ENCODE data around the gene PNPLA8.

GRCh38 chr7:108499566-108499965 is 26.4 kb downstream of the PNPLA8 start:
- TF ChIP-seq FOS (IDR thresholded peaks at IDR 0.05; ENCODE audit: low read depth, low read length) (no peak), NFE2L2 (IDR thresholded peaks at IDR 0.05; ENCODE audit: low read depth, low read length) (no peak), CTCF (conservative IDR thresholded peaks at IDR 0.05; ENCODE audit: low read depth, low read length) (no peak), RAD21 (IDR thresholded peaks at IDR 0.05; ENCODE audit: low read length) (no peak), SMC3 (IDR thresholded peaks at IDR 0.05; ENCODE audit: low read depth, low read length) (no peak), POLR2A (IDR thresholded peaks at IDR 0.05; ENCODE audit: low read depth, low read length) (no peak), USF2 (IDR thresholded peaks at IDR 0.05; ENCODE audit: low read depth, low read length) (no peak), CEBPB (IDR thresholded peaks at IDR 0.05; ENCODE audit: low read depth, low read length) (no peak), MAFK (IDR thresholded peaks at IDR 0.05; ENCODE audit: low read depth, low read length) (no peak), MXI1 (IDR thresholded peaks at IDR 0.05; ENCODE audit: borderline replicate concordance, low read depth, low read length) (no peak), ELK1 (IDR thresholded peaks at IDR 0.05; ENCODE audit: borderline replicate concordance, low read depth, low read length) (no peak), RCOR1 (IDR thresholded peaks at IDR 0.05; ENCODE audit: insufficient replicate concordance, low read length) (no peak)

Data from IMR-90 (cell line).